HG03108 (cell line): ENCODE data around the gene TPST1.
A peak's percentile ranks its signal among the peaks of the same experiment; 100 is the strongest.
"Not testable (repeated sequence)": the region's sequence is repeated elsewhere in the genome, so short reads cannot be mapped to it uniquely, and the experiment has no call there.

Source experiments
- ATAC-seq: cut with Tn5 transposase; IDR thresholded peaks from one replicate; pipeline ENCODE4 v1.9.1; 2021; ENCODE audit warnings: moderate library complexity; ENCODE audit not compliant: unreplicated experiment

The TPST1 gene

DNA sequence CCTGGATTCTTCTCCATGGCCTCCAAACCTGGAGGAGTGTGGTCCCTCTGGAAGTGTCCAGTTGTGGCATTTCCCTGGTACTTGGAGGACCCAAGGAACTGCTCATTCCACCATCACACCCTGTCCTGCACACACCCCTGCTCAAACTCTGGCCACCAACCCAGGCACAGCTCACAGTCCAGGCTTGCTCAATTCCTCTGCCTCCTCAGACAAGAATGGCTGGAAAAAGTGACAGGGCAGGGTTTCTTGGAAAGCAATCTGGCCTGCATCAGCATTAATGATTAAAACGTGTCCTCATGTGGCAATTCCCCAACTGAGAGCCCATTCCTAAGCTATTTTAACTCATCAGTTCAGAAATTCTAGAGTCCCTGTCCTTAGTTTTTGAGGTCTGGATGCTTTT is 17.2 kb upstream of the TPST1 start:
- no peak for ATAC-seq

DNA sequence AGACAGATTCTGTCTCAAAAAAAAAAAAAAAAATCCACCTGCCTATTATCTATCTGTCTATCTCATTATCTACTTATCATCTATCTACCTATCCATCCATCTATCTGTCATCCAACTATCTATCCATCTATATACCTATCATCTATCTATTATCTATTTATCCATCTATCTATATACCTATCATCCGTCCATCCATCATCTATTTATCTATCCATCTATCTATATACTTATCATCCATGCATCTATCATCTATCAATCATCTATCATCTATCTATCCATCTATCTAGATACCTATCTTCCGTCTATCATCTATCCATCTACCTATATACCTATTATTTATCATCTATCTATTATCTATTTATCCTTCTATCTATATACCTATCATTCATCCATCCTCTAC is 16.5 kb upstream of the TPST1 start:
- ATAC-seq, result no peak

DNA sequence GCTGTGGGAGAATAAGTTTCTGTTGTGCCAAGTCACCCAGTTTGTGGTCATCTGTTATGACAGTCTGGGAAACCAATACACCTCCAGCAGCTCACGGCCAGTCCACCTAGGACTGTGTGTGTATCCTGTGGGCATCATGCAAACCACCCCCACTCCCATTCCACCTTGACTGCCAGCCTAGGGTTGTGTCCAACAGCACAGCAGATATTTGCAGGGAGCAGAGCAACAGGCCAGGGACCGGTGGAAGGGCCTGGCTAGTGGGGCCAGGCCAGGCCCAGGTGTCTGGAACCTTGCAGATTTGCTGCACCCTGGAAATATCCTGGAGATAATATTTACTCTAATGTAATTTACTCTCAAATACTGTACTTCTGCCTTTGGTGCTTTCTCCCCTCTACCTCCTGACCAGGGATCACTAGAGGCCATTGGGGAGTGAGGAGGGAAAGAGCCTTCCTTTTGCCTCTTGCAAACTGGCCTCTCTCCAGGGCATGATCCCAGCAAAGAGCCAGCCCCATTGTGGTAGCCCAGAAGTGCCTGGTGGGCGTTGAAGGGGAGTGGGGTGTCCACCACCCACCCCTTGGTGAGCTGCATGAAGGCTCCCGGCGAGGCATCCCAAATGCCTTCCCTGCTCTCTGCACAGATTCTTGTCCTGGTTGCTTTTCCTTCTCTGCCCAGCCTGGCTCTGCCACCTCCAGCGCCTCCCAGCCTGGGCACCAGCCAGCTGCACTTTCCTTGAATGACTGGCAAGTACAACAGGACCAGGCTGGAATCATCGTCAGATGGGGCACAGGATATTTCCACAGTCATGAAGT is 15.2 kb upstream of the TPST1 start:
- no peak for ATAC-seq

DNA sequence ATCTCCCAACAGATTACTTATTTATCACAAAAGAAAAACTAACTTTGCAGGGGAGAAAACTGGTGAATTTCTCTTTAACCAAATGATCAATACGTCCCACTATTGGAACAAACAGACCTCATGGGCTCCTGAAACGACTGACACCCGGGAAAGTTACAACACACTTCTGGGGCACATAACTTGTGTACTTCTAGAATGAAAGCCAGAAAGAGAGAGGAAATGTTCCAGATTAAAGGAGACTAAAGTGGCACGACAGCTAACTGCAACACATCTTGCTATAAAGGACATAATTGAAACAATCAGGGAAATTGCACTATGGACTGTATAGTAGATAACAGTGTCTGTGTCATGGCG is 14.7 kb upstream of the TPST1 start:
- no peak for ATAC-seq

DNA sequence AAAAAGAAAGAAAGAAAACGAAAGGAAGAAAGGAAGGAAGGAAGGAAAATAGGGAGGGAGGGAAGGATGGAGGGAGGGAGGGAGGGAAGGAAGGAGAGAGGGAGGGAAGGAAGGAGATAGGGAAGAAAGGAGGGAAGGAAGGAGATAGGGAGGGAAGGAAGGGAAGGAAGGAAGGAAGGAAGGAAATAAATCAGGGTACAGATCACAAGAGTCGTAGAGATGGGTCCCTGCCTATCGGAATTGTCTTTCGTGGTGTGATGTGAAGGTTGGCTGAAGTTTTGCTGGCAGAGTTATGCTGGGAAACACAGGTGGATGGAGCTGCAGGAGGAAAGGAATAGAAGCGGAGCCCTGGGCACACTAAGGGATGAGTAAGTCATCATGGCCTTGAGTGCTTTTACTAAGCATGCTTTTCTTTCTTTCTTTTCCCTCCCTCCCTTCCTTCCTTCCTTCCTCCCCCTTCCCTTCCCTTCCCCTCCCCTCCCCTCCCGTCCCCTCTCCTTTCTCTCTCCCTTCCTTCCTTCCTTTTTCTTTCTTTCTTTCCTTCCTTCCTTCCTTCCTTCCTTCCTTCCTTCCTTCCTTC is 11.9 kb upstream of the TPST1 start:
- ATAC-seq, result no peak

DNA sequence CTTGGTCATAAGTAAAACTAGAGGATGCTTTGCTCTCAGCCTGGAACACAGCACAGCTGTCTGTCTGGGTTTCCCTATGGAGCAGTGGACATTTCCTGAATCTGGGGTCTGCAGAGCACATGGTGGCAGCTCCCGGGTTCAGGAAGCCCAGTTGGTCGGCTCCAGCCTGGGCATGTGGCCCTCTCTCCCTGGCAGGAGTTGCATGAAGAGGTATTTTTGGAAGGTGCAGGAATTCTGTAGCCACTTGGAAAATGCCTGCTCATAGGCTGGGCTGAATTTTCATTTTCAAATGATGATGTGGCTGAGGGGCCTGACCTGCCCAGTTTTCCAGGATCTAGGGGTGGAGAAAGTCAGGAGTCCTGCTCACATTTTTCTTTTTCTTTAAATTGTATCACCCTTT is 6.7 kb upstream of the TPST1 start:
- no peak for ATAC-seq

DNA sequence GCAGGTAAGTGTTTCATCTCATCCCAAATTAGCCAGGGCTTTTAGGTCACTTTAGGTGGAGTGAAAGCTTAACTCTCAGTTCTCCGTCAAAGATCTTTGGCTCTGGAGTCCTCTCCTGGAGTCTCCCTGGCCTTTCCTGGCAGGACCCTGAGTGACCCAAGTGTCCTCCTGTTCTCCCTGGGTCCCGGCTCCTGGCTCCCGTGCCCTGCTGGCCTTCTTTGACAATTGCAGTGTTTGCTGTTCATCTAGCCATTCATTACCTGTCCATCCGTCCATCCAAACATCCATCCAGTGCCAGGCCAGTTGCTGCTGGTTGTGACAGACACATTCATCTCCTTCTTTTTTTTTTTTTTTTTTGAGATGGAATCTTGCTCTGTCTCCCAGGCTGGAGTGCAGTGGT is 6.2 kb upstream of the TPST1 start:
- ATAC-seq, result no peak

DNA sequence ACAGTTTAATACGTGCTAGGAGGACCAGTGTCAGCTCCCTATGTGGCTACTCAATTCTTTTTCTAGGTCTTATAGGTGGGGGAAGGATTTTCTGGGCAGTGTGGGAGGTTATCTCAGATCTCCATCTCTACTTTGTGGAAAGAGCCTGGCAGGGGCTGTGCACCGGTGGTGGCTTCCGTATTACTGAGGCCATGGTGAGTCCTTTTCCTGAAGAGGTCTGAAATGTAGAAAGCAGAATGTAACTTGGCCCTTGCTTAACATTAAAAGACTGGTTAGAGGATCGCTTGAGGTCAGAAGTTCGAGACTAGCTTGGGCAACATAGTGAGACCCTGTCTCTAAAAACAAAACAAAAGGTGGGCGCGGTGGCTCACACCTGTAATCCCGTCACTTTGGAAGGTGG is 2.7 kb upstream of the TPST1 start:
- ATAC-seq, result no peak

DNA sequence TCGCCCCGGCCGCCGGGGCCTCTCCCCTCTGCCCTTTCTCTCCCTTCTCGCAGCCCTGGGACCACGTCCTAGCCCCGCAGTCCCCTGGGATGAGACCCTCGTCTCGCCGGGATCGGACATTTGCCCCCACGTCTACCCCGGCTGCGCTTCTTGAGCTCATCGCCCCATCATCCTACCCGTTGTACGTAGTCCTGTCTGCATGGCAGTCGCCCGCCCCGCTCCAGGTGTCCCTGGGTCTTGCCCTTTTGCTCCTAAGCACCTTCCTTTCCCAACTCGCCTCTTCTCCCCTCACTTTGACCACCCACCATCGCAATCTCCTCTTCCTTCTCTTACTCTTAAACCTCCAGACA is 582 bp downstream of the TPST1 start:
- ATAC-seq, result peak; percentile 3

DNA sequence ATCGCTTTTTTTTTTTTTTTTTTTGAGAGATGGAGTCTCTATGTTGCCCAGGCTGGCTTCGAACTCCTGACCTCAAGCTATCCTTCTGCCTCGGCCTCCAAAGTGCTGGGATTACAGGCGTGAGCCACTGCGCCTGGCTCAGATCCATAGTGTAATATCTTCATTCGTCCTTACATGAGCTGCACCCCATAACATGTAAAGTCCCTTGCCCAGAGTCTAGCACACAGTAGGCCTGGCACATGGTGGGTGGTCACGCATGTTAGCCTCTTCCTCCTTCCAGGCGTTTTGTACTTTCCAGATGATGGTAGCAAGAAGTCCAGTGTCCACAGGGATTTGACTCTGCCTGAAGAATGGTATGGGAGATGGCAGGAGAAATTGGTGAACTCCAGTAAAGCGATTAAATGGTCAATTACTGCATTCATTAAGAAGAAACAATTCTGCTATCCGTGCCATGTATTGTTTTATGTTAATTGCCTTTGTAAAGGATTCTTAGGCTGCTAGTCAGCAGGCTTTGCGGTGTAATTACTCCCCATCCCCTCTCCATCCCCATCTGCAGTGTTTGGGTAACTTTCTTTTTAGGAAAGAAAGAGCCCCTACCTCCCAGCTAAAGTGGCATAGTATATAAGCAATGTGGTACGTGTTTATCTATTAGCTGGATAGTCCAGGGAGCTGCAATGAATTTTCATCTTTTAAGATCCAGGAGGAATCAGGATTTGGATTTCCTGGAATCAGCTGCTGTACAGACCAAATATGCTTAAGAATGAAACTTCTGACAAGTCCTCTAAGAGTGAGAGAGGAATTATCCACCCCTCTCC is 1.2 kb downstream of the TPST1 start:
- no peak for ATAC-seq

DNA sequence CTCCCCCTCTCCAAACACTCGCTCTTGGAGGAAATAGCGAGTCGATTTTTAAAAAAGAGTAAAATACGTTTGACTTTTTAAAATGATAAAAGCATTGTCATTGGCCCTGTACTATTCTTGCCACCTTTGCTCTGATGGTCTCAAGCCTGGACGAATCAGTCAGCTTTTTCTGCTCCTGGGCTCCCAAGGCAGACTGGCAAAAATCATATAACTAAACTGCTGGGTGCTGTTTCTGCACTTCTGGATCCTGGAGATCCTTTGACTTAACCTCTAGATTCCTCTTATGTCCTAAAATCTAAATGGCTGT is 1.8 kb downstream of the TPST1 start:
- no peak for ATAC-seq

DNA sequence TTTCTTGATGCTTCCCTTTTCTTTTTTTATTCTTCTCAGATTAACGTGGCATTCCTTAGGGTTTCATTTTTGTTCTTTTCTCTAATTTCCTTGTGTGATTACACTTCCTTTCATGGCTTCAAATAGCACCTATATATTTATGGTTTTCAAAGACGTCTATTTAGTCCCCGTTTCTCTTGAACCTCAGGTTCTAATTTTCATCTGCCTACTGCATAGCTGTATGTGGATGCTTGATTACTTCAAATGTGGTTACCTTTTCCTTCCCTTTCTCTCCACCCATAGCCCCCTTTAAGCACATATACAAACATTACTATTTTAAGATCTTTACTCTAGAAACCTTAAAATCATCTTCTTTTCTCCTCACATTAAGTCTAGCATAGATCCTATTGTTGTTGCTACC is 2.4 kb downstream of the TPST1 start:
- no peak for ATAC-seq

DNA sequence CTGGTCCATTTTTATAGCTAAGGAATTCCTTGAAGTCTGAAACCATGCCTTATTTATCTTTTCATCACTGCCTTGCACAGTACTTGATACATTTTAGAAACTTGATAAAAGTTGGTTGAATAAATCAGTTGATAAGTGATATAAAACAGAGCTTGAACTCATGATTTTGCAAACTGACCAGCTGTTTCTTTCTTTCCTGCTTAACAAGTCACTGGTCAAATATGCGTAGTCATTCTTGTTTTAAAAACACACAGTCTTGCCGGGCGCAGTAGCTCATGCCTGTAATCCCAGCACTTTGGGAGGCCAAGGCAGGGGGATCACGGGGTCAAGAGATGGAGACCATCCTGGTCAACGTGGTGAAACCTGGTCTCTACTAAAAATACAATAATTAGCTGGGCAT is 6.3 kb downstream of the TPST1 start:
- ATAC-seq, result no peak

DNA sequence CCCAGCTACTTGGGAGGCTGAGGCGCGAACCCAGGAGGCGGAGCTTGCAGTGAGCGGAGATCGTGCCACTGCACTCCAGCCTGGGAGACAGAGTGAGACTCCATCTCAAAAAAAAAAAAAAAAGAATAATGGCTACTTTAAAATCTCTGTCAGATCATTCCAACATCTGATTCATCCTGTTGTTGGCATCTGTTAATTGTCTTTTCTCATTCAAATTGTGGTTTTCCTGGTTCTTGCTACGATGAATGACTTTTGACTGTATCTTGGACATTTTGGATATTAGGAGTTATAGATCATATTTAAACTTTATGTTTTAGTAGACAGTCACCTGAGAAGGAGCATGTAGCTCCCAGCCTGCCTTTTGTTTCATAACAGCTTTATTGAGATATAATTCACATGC is 8.5 kb downstream of the TPST1 start:
- no peak for ATAC-seq

DNA sequence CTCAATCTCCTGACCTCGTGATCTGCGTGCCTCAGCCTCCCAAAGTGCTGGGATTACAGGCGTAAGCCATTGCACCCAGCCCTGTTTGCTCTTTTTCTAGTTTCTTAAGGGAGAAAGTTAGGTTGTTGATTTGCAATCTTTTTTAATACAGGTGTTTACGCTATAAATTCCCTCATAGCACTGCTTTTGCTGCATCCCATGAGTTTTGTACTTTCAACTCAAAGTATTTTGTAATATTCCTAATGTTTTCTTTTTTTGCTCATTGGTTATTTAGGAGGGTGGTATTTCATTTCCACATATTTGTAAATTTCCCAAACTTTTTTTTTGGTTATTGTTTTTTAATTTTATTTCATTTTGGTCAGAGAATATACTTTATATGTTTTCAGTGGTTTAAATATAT is 11.6 kb downstream of the TPST1 start:
- no peak for ATAC-seq

DNA sequence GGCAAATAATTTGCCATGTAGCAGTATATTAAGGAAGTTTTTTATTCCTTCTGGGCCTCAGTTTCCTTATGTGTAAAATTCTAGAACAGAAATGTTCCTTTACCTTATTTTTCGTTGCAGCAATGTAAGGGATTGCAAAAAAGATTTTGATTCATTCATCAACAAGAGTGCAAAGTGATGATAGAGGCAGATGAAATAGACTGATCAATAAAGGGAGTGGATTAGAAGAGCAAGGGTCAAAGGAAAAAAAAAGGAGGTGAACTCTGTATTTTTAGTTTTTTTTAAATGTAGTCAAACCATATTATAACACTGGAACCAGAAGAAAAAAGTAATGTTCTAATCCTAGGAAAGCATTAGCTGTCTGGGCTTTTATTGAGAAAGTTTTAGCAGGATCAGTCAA is 14.7 kb downstream of the TPST1 start:
- ATAC-seq, result no peak

DNA sequence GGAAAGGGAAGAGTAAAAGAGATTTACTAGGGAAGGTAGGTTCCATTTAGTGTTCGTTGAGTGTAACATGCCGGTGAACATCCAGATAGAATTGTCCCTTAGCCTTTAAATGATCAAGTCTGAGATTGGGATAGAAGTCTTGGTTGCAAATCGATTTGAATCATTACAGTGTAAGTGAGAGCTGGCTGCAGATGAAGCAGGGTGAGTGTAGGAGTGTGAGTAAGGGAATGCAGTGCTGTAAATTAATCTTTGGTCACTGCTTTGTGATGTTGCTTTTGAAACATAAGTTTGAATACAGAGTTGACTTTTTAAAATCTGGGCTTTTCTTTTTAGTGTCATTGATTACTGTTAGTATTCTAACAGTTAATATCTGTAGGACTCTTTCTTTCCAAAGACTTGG is 16.3 kb downstream of the TPST1 start:
- ATAC-seq, result no peak

DNA sequence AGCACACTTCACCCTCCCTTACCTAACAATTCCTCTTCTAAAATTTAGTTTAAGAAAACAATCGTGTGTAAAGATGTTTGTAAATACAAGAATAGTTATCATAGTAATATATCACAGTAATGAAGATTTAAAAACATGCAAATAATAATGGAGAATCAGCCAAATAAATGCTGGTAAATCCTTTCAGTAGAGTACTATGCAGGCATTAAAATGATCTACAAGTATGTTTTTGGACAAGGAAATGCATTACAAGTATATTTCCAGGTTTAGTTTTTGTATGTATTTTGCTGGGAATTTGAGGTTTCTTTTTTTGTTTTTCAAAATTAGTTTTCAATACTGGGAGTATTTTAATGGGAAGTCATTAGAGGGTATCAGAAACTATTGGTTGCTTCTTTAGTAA is 22.7 kb downstream of the TPST1 start:
- ATAC-seq, result no peak

DNA sequence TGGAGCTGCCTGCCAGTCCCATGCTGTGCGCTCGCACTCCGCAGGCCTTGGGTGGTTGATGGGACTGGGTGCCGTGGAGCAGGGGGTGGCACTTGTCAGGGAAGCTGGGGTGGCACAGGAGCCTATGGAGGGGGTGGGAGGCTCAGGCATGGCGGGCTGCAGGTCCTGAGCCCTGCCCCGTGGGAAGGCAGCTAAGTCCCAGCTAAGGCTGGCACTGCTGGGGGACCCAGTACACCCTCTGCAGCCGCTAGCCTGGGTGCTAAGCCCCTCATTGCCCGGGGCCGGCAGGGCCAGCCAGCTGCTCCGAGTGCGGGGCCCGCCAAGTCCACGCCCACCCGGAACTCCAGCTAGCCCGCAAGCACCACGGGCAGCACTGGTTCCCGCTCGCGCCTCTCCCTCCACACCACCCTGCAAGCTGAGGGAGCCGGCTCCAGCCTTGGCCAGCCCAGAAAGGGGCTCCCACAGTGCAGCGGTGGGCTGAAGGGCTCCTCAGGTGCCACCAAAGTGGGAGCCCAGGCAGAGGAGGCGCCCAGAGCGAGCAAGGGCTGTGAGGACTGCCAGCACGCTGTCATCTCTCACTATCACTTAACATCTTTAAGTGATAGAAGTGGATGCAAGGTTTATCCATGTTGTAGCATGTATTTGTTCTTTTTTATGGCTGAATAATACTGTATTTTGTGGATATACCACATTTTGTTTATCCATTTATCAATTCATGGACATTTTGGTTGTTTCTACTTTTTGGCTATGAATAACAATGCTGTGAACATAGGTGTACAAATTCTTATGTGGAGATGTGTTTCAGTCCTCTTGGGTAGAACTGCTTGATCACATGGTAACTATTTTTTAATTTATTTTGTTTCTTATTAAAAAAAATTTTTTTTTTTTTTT is 26.4 kb downstream of the TPST1 start:
- not testable (repeated sequence) for ATAC-seq

DNA sequence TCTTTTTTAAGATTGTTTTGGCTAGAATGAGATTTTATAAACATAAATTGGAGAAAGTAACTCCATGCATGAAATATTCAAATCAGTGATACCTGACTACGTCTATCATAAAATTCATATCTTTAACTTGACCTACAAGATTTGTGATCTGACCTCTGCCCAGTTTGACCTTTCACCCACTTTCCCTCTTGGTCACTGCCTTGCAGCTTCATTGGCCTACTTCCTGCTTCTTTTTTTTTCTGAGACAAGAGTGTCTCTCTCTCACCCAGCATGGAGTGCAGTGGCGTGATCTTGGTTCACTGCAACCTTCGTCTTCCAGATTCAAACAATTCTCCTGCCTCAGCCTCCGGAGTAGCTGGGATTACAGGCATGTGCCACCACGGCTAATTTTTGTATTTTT is 28.5 kb downstream of the TPST1 start:
- ATAC-seq, result no peak

DNA sequence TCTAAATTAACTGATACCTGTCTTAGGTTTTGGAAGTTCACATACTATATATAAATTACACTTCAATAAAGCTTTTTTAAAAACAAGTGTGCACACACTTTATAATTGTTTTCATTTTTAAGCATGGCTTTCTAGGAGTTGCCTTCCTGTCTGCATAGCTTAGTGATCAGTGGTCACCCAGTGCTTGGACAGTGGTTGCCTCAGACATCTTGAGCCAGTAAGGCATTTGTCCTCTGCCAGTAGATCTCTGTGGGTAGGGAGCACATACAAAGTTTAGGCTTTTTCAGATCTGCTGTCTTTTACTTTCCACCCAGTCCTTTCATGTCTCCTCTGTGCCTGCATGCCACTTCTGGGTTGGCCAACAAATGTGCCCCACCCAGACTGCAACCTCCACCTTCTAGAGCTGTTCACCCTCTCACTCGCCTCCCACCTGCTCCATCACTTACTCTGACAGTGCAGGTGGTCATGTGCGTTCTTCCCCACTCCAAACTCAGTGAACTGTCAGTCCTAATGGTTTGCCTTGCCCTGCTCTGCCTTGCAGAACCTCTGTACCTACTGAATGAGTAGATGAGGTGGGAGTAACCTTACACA is 31.7 kb downstream of the TPST1 start:
- no peak for ATAC-seq
